Endodermal cell (in vitro differentiated cells): ENCODE measurements around the gene SHC2. TPM values are rescaled to one million over a fixed set of nuclear protein-coding genes. Genes with fewer than 3 reads are reported as not detected.

Source experiments
- DNase-seq: peaks from one replicate; pipeline ENCODE4 v3.0.0-alpha.2; 2017
- H3K27ac ChIP-seq: 2 replicates; pipeline ENCODE4 v1.5.1; 2013; ENCODE audit warnings: mild to moderate bottlenecking, low read depth, low read length, moderate library complexity
- H3K27me3 ChIP-seq: 2 replicates; pipeline ENCODE4 v1.6.1; 2013; ENCODE audit warnings: mild to moderate bottlenecking, low read length, moderate library complexity; ENCODE audit not compliant: insufficient read depth, control insufficient read depth, poor library complexity, severe bottlenecking
- H3K36me3 ChIP-seq: 2 replicates; pipeline ENCODE4 v1.7.0; 2013; ENCODE audit warnings: mild to moderate bottlenecking, low read length, moderate library complexity; ENCODE audit not compliant: control insufficient read depth, insufficient read depth
- H3K4me1 ChIP-seq: one replicate; pipeline ENCODE4 v1.7.0; 2013; ENCODE audit warnings: low read length; ENCODE audit not compliant: control insufficient read depth, insufficient read depth
- H3K4me3 ChIP-seq: 2 replicates; pipeline ENCODE4 v1.5.1; 2013; ENCODE audit warnings: mild to moderate bottlenecking, low read length, moderate library complexity
- H3K9ac ChIP-seq: 2 replicates; pipeline ENCODE4 v1.6.1; 2013; ENCODE audit warnings: mild to moderate bottlenecking, low read length, moderate library complexity; ENCODE audit not compliant: poor library complexity, severe bottlenecking; ENCODE audit errors: extremely low read depth
- H3K9me3 ChIP-seq: 2 replicates; pipeline ENCODE4 v1.6.1; 2013; ENCODE audit warnings: mild to moderate bottlenecking, low read length, moderate library complexity; ENCODE audit not compliant: control insufficient read depth
- H3K27ac Mint-ChIP-seq: 2 replicates; pipeline ENCODE4 v1.8.0; 2020; ENCODE audit warnings: mixed read lengths
- H3K27me3 Mint-ChIP-seq: 2 replicates; pipeline ENCODE4 v1.8.0; 2021; ENCODE audit warnings: mild to moderate bottlenecking, mixed read lengths; ENCODE audit not compliant: insufficient read depth
- H3K36me3 Mint-ChIP-seq: 2 replicates; pipeline ENCODE4 v1.8.0; 2020; ENCODE audit warnings: low read depth, mixed read lengths
- H3K4me1 Mint-ChIP-seq: 2 replicates; pipeline ENCODE4 v1.8.0; 2020; ENCODE audit warnings: mixed read lengths
- H3K4me3 Mint-ChIP-seq: 2 replicates; pipeline ENCODE4 v1.8.0; 2020; ENCODE audit warnings: mild to moderate bottlenecking, moderate library complexity, mixed read lengths
- H3K9me3 Mint-ChIP-seq: 2 replicates; pipeline ENCODE4 v1.8.0; 2020; ENCODE audit warnings: mild to moderate bottlenecking, mixed read lengths
- WGBS, 2 experiments: methylation state at CpG; one replicate each; pipeline versions ENCODE4 v1.1.5 to v1.1.7; 2013; ENCODE audit warnings: missing lambda C conversion rate in 2 of 2, mixed read lengths in 1 of 2; ENCODE audit not compliant: insufficient coverage in 1 of 2, insufficient read length in 1 of 2; 5-methylcytosine and 5-hydroxymethylcytosine counted together
- total RNA-seq, 2 donors: library from RNA; stranded (reverse); fragmentation: NEBNext Ultra II Directional in 1 of 2; extraction: Animal tissue kit (Norgen Biotek cat#: 25700) in 1 of 2; gene quantifications; 2 replicates in 1 of 2; 3 replicates in 1 of 2; pipeline ENCODE4 v1.2.1, GENCODE V29; 2021
- TF ChIP-seq, protein P1 (sequence below): fragments of 200-600 bp; sonication (generic); conservative IDR thresholded peaks from 2 replicates; pipeline ENCODE4 v1.5.0; 2021; ENCODE audit warnings: antibody characterized with exemption, mild to moderate bottlenecking

Gene SHC2
- total RNA-seq, 2 donors from 2014 or later: 56.5 to 93.0 TPM

DNA sequence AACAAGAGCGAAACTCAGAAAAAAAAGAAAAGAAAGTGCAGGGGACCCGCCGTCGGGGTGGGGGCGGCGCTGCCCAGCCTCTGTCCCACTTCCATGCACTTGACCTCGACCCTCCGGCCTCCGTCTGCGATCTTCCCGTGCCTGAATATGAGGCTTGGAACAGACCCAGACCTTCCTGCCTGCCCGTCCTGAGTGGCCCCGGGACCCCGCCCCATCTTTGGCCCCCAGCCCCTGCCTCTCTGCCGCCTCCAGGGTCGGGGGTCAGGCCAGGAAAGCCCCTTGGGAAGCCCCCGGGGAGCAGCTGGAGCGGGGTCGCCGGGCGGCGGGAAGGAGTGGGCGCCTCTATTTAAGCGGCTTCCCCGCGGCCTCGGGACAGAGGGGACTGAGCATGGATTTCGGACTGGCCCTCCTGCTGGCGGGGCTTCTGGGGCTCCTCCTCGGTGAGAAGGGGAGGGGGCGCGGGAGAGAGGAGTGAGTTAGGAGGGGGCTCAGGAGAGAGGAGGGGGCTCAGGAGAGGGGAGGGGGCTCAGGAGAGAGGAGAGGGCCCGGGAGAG is 35.4 kb upstream of the SHC2 start, which contains the start of gene MADCAM1:
Gene MADCAM1 (plus strand): TSS at position 375 of the 554 bp plus-strand sequence. CDS start 14 bp downstream, at position 389.
- Mint-ChIP-seq H3K27ac (no peak within 1 kb of the TSS), H3K36me3 (no peaks in the 10 kb centered on the region), H3K9me3 (peaks cover 3% of the 10 kb centered on the region), H3K4me1 (no peaks in the 10 kb centered on the region), H3K27me3 (peaks cover 44% of the 10 kb centered on the region), H3K4me3 (peak within 1 kb of the TSS; percentile 27)
- Histone ChIP-seq H3K4me1 (no peaks in the 10 kb centered on the region), H3K9ac (no peak within 1 kb of the TSS), H3K9me3 (no peaks in the 10 kb centered on the region), H3K27ac (no peak within 1 kb of the TSS), H3K4me3 (no peak within 1 kb of the TSS), H3K36me3 (no peaks in the 10 kb centered on the region), H3K27me3 (peaks cover 24% of the 10 kb centered on the region)
- 47% methylated on average over 13 to 31 of the region's 33 CpGs for WGBS, 2 experiments
- TF ChIP-seq, protein P1, sequence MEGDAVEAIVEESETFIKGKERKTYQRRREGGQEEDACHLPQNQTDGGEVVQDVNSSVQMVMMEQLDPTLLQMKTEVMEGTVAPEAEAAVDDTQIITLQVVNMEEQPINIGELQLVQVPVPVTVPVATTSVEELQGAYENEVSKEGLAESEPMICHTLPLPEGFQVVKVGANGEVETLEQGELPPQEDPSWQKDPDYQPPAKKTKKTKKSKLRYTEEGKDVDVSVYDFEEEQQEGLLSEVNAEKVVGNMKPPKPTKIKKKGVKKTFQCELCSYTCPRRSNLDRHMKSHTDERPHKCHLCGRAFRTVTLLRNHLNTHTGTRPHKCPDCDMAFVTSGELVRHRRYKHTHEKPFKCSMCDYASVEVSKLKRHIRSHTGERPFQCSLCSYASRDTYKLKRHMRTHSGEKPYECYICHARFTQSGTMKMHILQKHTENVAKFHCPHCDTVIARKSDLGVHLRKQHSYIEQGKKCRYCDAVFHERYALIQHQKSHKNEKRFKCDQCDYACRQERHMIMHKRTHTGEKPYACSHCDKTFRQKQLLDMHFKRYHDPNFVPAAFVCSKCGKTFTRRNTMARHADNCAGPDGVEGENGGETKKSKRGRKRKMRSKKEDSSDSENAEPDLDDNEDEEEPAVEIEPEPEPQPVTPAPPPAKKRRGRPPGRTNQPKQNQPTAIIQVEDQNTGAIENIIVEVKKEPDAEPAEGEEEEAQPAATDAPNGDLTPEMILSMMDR: no peak
- peak; percentile 59 for DNase-seq

DNA sequence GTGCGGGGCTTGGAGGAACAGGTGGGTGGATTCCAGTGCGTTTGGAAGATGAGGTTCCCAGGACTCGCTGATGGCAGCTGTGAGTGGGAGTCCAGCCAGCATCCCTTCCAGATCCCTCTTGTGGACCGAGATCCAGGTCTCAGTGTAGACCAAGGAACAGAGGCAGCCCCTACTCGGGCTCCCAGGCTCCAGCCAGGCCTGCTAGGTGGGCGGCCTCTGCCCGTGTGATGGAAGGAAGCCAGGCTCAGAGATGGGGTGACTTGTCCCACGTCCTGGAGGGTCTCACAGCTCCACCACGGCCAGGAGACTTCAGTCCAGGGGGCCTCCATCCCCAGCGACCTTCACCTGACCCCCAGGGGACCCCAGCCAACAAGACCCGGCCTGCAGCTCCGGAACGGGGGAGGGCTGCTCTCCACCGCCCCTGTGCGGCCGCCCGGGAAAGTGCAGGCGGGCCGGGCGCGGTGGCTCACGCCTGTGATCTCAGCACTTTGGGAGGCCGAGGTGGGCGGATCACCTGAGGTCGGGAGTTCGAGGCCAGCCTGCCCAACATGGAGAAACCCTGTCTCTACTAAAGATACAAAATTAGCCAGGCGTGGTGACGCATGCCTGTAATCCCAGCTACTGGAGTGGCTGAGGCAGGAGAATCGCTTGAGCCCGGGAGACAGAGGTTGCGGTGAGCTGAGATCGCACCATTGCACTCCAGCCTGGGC is 34.7 kb upstream of the SHC2 start:
- TF ChIP-seq, protein P1: peak; percentile 96
- no peaks in the 10 kb centered on the region for H3K4me1 ChIP-seq
- no peaks in the 10 kb centered on the region for H3K36me3 ChIP-seq
- H3K27me3 Mint-ChIP-seq: peaks cover 40% of the 10 kb centered on the region
- no peak overlapping the region for H3K27ac ChIP-seq
- H3K36me3 Mint-ChIP-seq: no peaks in the 10 kb centered on the region
- H3K4me3 ChIP-seq: no peak overlapping the region
- WGBS, 2 experiments: 48 to 49% methylated on average over 29 to 32 of the region's 32 CpGs
- no peak overlapping the region for H3K27ac Mint-ChIP-seq
- peak; percentile 92 for DNase-seq
- H3K9ac ChIP-seq: no peak overlapping the region
- peaks cover 3% of the 10 kb centered on the region for H3K9me3 Mint-ChIP-seq
- H3K27me3 ChIP-seq: peaks cover 24% of the 10 kb centered on the region
- peak overlapping the region; percentile 27 for H3K4me3 Mint-ChIP-seq
- H3K9me3 ChIP-seq: no peaks in the 10 kb centered on the region
- no peaks in the 10 kb centered on the region for H3K4me1 Mint-ChIP-seq

DNA sequence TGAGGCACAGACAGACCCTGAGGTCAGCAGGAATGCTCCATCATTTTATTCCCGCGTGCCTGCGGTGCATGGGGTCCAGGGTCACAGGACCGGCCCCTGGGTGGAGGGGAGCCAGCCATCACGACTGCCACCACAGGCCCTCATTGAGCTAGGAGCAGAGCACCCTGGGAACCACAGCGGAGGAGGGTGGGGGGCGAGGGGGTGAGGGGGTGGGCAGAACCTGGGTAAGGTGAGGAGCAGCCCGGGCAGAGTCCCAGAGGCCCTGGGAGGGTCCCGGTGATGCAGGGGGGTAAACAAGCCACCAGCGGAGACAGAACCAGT is 34.2 kb upstream of the SHC2 start:
- Mint-ChIP-seq H3K36me3 (no peaks in the 10 kb centered on the region), H3K9me3 (peaks cover 3% of the 10 kb centered on the region), H3K4me3 (no peak overlapping the region), H3K27ac (no peak overlapping the region), H3K4me1 (no peaks in the 10 kb centered on the region), H3K27me3 (peaks cover 35% of the 10 kb centered on the region)
- no peak overlapping the region for H3K4me3 ChIP-seq
- DNase-seq: no peak
- 89 to 92% methylated on average over 5 to 8 of the region's 10 CpGs for WGBS, 2 experiments
- H3K27me3 ChIP-seq: peaks cover 24% of the 10 kb centered on the region
- no peaks in the 10 kb centered on the region for H3K36me3 ChIP-seq
- no peaks in the 10 kb centered on the region for H3K9me3 ChIP-seq
- no peaks in the 10 kb centered on the region for H3K4me1 ChIP-seq
- no peak overlapping the region for H3K27ac ChIP-seq
- TF ChIP-seq, protein P1: no peak
- no peak overlapping the region for H3K9ac ChIP-seq
